K562 (cell line): ENCODE data around the gene SLC39A5. TPM values are rescaled to one million over a fixed set of nuclear protein-coding genes. Genes with fewer than 3 reads are reported as not detected.
A peak's percentile ranks its signal among the peaks of the same experiment; 100 is the strongest.

Experiments
- EP300 ChIP-seq: IDR thresholded peaks from 2 replicates; pipeline ENCODE4 v1.6.1; 2012; ENCODE audit warnings: low read length, improper control_type of control experiment
- FUS ChIP-seq: fragments of 200-400 bp; formaldehyde crosslinking; optimal IDR thresholded peaks from 2 replicates; pipeline ENCODE3; 2017; ENCODE audit warnings: low read depth, low read length
- MTA3 ChIP-seq: fragments of 450-650 bp; formaldehyde crosslinking; IDR thresholded peaks from 2 replicates; pipeline ENCODE4 v1.6.1; 2017; ENCODE audit warnings: mild to moderate bottlenecking, borderline replicate concordance
- NFE2 ChIP-seq: IDR thresholded peaks from 2 replicates; pipeline ENCODE4 v1.6.1; 2014; ENCODE audit warnings: antibody characterized with exemption, low read depth
- POLR3A ChIP-seq: IDR thresholded peaks from 2 replicates; pipeline ENCODE4 v1.6.1; 2011; ENCODE audit warnings: borderline replicate concordance, mild to moderate bottlenecking, moderate library complexity; ENCODE audit not compliant: insufficient read length, insufficient read depth; ENCODE audit errors: extremely low read depth
- RBBP5 ChIP-seq: fragments of 200-600 bp; sonication (generic); IDR thresholded peaks from 2 replicates; pipeline ENCODE4 v1.6.1; 2012; ENCODE audit warnings: borderline replicate concordance, mild to moderate bottlenecking, low read length, control low read depth, inconsistent platforms; ENCODE audit not compliant: insufficient read depth, poor library complexity, severe bottlenecking
- RFX5 ChIP-seq: IDR thresholded peaks from 2 replicates; pipeline ENCODE4 v1.6.1; 2011; ENCODE audit warnings: low read depth, mild to moderate bottlenecking, improper control_type of control experiment, low read length
- SMAD4 ChIP-seq: fragments of 250-450 bp; sonication (Bioruptor Pico); conservative IDR thresholded peaks from 2 replicates; pipeline ENCODE4 v1.8.0; 2021; ENCODE audit warnings: inconsistent platforms, mild to moderate bottlenecking, moderate library complexity
- TAF9B ChIP-seq: fragments of 450-650 bp; IDR thresholded peaks from 2 replicates; pipeline ENCODE4 v1.6.1; 2018; ENCODE audit warnings: mild to moderate bottlenecking; ENCODE audit not compliant: partially characterized antibody
- TCF7 ChIP-seq: sonication (generic); IDR thresholded peaks from 2 replicates; pipeline ENCODE4 v1.6.1; 2016; ENCODE audit warnings: antibody characterized with exemption, borderline replicate concordance
- polyA plus RNA-seq, 8 experiments: library from polyadenylated mRNA; depleted of rRNA in 4 of 8; stranded (reverse) in 5 of 8; unstranded in 3 of 8; fragments of >200 nt; fragmentation: Nextera tagmentation in 2 of 8; fragmentation: Illumina TruSeq in 1 of 8; extraction: Ambion mirVana in 2 of 8; extraction: Trizol in 1 of 8; gene quantifications; 2 replicates each; pipeline versions ENCODE4 v1.2.1 to v1.2.3, GENCODE V29; 2011 to 2014; ENCODE audit warnings: inconsistent platforms in 1 of 8, missing spikeins in 1 of 8
- total RNA-seq, 7 experiments: library from RNA; depleted of rRNA in 6 of 7; stranded (reverse); fragments of >200 nt in 6 of 7; fragmentation: Illumina TruSeq in 2 of 7; extraction: Trizol in 2 of 7; gene quantifications; 2 replicates each; pipeline versions ENCODE4 v1.2.1 to v1.2.3, GENCODE V29; 2011 to 2021; ENCODE audit warnings: low replicate concordance in 1 of 7
- TF ChIP-seq, protein P1 (sequence below): fragments of 450-650 bp; IDR thresholded peaks from 2 replicates; pipeline ENCODE4 v1.7.1; 2018; ENCODE audit warnings: mild to moderate bottlenecking, low read depth; ENCODE audit not compliant: partially characterized antibody
- TF ChIP-seq, protein P2 (sequence below), 2 experiments: fragments of 450-650 bp; formaldehyde crosslinking in 1 of 2; IDR thresholded peaks; 2 replicates each; pipeline versions ENCODE4 v1.4.0 to v1.6.1; 2014 to 2020; ENCODE audit warnings: mild to moderate bottlenecking in 2 of 2, borderline replicate concordance in 1 of 2, low read depth in 1 of 2

Gene SLC39A5
- total and polyA plus RNA-seq, 9 of the 15 experiments (the other 6 are each of a cell fraction or from before 2014, with no cell fraction given) = 0.08 to 0.10 TPM; not detected in 7

- TF ChIP-seq, protein P1, sequence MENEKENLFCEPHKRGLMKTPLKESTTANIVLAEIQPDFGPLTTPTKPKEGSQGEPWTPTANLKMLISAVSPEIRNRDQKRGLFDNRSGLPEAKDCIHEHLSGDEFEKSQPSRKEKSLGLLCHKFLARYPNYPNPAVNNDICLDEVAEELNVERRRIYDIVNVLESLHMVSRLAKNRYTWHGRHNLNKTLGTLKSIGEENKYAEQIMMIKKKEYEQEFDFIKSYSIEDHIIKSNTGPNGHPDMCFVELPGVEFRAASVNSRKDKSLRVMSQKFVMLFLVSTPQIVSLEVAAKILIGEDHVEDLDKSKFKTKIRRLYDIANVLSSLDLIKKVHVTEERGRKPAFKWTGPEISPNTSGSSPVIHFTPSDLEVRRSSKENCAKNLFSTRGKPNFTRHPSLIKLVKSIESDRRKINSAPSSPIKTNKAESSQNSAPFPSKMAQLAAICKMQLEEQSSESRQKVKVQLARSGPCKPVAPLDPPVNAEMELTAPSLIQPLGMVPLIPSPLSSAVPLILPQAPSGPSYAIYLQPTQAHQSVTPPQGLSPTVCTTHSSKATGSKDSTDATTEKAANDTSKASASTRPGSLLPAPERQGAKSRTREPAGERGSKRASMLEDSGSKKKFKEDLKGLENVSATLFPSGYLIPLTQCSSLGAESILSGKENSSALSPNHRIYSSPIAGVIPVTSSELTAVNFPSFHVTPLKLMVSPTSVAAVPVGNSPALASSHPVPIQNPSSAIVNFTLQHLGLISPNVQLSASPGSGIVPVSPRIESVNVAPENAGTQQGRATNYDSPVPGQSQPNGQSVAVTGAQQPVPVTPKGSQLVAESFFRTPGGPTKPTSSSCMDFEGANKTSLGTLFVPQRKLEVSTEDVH = peak; percentile 87
- peak; percentile 45 for TF ChIP-seq RBBP5
- no peak for TF ChIP-seq FUS
- TF ChIP-seq RFX5 = peak; percentile 67; the same call in 1 of the 2 replicates
- no peak for TF ChIP-seq NFE2
- TF ChIP-seq TAF9B = no peak
- TF ChIP-seq, protein P2, sequence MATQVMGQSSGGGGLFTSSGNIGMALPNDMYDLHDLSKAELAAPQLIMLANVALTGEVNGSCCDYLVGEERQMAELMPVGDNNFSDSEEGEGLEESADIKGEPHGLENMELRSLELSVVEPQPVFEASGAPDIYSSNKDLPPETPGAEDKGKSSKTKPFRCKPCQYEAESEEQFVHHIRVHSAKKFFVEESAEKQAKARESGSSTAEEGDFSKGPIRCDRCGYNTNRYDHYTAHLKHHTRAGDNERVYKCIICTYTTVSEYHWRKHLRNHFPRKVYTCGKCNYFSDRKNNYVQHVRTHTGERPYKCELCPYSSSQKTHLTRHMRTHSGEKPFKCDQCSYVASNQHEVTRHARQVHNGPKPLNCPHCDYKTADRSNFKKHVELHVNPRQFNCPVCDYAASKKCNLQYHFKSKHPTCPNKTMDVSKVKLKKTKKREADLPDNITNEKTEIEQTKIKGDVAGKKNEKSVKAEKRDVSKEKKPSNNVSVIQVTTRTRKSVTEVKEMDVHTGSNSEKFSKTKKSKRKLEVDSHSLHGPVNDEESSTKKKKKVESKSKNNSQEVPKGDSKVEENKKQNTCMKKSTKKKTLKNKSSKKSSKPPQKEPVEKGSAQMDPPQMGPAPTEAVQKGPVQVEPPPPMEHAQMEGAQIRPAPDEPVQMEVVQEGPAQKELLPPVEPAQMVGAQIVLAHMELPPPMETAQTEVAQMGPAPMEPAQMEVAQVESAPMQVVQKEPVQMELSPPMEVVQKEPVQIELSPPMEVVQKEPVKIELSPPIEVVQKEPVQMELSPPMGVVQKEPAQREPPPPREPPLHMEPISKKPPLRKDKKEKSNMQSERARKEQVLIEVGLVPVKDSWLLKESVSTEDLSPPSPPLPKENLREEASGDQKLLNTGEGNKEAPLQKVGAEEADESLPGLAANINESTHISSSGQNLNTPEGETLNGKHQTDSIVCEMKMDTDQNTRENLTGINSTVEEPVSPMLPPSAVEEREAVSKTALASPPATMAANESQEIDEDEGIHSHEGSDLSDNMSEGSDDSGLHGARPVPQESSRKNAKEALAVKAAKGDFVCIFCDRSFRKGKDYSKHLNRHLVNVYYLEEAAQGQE (IDR thresholded peaks at IDR 0.05; ENCODE audit: borderline replicate concordance) = no peak; the same call in 1 of the 2 replicates
- TF ChIP-seq, protein P2 (CRISPR knock-in tag; IDR thresholded peaks at IDR 0.05; ENCODE audit: low read depth) = no peak
- peak; percentile 84 for TF ChIP-seq POLR3A
- TF ChIP-seq SMAD4 (CRISPR knock-in tag) = peak; percentile 53; the same call in 1 of the 2 replicates
- TF ChIP-seq MTA3 = peak; percentile 24; the same call in 1 of the 2 replicates
- TF ChIP-seq TCF7 = peak; percentile 53; the same call in 1 of the 2 replicates
- TF ChIP-seq EP300 = peak; percentile 53
Observed at GRCh38 chr12:56189918-56190694, 39.7 kb upstream of the SLC39A5 start (continued).
